Measurements from ENCODE around the gene C14orf119.

C14orf119 gene

DNA sequence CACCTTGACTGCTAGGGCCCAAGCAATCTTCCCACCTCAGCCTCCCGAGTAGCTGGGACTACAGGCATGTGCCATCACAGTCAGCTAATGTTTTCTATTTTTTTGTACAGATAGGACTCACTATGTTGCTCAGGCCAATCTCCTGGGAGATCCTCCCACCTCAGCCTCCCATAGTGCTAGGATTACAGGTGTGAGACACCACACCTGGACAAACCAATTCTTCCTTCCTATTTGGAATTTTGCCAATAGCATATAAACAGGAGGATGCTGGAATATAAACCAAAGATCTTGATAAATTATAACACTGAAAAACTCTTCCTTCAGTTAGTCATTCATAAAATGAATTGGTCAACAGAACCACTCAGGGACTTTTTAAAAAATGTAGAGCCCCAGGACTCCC, 8.7 kb upstream of the C14orf119 start:
- in situ Hi-C loops (cut with MboI; ENCODE audit: low sequenced_read_pairs) = no loop called here

DNA sequence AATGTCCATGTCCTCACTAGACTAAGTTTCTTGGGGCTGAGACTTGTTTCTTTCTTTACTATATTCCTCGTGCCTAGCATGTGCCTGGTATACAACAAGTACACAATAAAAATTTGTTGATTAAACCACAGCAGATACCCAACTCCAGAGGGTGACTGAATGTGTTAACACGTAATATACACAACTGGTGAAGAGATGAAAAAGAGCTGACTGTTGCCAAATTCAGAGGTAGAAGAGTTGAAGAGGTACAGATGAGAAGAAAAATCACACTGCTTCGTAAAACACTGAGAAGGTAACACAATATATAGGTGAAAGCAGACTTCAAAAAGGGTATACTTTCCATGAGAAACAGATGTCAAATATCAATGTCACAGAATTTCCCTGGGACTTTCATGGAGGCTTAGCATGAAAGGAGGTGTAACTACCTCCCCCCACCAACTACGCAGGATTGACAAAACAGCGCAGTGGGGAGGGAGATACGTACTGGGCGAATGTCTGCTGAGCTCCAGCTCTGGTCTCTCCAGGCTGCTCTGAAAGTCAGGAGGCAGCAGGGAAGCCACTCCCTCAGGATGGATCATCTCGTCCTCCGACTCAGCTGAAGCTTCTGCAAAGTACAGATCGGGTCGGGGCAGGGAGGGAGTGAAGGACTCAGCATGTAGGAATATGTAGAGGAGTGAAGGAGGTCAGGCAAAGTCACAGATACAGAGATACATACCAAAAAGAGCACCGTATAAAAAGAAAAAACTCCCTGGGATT, 5.6 kb upstream of the C14orf119 start:
- in situ Hi-C loops (cut with MboI; ENCODE audit: low sequenced_read_pairs) = no loop called here

DNA sequence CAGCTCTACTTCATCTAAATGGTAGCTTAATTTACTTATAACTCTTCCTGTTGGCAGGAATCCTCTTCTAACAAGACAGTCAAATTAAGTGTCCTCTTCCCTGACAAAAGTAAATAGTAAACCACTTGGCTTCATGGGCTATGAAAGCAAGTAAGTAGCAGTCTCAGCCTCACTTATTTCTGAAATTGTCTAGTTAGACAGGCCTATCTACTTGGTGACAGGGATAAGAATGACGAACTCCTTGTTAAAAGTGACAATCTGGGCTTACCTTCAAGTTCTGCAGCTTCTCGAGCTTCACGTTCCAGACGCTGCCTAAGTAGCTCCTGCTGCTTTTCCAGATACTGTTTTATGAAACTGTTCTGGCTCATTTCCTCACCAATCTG, 5.1 kb upstream of the C14orf119 start:
- in situ Hi-C loops (cut with MboI; ENCODE audit: low sequenced_read_pairs) = no loop called here

DNA sequence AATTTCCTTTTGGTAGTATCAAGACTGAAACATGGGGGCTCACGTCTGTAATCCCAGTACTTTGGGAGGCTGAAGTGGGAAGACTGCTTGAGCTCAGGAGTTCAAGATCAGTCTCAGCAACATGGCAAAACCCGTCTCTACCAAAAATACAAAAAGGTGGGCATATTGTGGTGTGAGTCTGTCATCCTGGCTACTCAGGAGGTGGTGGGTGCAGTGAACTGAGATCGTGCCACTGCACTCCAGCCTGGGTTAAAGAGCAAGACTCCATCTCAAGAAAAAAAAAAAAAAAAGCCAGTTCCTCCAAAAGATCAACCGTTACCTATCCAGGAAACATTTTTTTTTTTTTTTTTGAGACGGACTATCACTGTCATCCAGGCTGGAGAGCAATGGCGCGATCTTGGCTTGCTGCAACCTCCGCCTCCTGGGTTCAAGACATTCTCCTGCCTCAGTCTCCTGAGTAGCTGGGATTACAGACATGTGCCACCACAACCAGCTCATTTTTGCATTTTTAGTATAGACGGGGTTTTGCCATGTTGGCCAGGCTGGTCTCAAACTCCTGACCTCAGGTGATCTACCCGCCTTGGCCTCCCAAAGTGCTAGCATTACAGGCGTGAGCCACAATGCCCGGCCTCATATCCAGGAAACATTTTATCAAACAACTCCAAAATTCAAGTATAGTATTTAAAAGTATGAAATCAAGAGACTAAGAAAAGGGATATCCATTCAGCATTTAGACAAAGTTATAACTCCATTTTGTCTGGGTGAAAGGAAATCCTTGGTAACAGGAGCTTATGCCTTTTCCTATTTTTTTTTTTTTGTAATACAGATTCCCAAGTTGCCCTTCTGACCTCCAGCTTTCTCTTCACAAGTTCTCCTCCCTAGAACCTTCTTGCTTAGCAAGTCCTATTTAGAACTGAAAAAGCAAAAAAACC, 3.7 kb upstream of the C14orf119 start:
- in situ Hi-C loops (cut with MboI; ENCODE audit: low sequenced_read_pairs) = no loop called here

DNA sequence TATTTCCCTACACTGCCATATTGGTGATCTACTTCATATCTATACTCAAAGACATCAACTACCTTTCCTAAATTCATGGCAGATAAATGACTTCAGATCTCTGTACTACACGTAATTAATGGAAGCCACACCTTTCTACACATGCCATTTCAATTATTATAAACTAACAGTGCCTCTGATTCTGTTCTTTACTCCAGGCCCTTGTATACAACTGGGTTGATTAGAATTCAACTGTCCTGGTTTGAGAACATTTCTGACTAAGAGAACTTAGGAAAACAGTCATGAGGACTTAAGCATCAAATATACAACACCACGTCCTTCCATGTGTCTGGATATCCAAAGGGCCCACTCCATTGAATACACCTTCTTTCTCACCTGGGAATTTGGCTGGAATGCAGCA, 2.2 kb upstream of the C14orf119 start:
- in situ Hi-C loops (cut with MboI; ENCODE audit: low sequenced_read_pairs) = no loop called here

GRCh38 chr14:23093526-23093925, 1.8 kb upstream of the C14orf119 start:
- in situ Hi-C loops (cut with MboI; ENCODE audit: low sequenced_read_pairs) = no loop called here

DNA sequence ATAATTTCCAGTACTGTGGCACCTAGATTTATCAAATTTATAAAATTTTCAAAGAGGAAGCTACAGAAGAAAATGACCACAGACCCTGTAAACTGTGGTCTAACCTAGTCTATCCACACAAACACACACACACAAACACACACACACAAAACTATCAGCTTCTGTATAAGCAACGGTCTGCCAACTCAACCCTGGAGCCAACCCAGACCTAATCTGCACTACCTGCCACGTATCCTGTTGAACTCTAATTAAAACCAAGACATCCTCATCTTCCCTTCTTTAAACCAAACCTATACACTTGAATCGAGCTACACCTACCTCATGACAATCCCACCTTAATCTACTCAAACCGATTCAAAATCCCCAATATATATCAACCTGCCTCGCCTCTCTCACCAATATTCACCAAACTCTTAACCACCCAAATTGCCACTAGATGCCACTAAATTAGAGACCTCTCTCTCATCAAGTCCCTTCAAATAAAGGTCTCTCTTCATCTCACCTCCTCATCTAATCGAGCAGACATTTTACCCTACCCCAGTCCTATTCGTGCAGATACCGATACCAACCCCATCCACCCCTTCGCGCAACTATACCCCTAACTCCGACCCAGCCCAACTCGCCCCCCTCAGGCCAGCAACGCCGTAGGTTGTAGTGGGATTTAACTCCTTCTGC, 1.2 kb upstream of the C14orf119 start:
- in situ Hi-C loops (cut with MboI; ENCODE audit: low sequenced_read_pairs) = no loop called here

DNA sequence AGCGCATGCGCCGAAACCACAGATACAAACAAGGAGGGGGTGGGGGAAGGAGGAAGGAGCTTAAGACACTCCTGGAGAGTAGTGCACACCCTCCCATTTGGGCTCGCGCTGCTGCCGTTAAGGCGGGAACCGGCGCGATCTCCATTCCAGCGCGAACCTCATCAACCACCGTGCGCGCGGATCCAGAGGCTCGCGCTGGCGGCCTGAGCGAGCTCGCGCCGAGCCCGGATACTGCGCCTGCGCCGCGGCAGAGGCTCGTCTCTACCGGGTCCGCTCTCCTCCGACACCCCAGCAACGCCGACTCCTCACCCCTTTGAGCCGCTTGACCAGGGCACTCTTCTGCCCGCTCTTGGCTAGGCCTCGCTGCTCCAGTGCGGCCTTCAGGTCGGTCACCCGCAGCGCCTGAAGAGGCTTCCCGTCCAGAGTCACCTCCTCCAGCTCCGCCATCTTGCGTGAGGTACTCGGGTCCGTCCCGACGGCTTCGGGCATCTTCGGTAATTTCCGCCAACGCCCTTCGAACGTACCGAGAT, 574 bp upstream of the C14orf119 start, which contains the start of gene ACIN1:
Gene ACIN1, minus strand, starts transcription at position 471 of the 530 bp plus-strand sequence. Its CDS starts 24 bp downstream, at position 447.
- in situ Hi-C loops (cut with MboI; ENCODE audit: low sequenced_read_pairs) = no loop called here

DNA sequence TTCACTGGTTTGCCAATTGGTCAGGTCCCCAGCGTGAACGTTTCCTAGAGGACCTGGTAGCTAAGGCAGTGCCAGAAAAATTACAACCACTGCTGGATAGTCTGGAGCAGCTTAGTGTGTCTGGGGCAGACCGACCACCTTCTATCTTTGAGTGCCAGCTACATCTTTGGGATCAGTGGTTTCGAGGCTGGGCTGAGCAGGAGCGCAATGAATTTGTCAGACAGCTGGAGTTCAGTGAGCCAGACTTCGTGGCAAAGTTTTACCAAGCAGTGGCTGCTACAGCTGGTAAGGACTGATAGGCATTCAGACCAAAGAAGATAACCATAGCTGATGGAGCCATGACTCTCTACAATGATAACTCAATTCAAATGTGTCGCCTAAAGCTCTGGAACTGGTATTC, 2.5 kb downstream of the C14orf119 start:
- in situ Hi-C loops (cut with MboI; ENCODE audit: low sequenced_read_pairs) = no loop called here

GRCh38 chr14:23099212-23099861, 4.0 kb downstream of the C14orf119 start:
- in situ Hi-C loops (cut with MboI; ENCODE audit: low sequenced_read_pairs) = no loop called here

DNA sequence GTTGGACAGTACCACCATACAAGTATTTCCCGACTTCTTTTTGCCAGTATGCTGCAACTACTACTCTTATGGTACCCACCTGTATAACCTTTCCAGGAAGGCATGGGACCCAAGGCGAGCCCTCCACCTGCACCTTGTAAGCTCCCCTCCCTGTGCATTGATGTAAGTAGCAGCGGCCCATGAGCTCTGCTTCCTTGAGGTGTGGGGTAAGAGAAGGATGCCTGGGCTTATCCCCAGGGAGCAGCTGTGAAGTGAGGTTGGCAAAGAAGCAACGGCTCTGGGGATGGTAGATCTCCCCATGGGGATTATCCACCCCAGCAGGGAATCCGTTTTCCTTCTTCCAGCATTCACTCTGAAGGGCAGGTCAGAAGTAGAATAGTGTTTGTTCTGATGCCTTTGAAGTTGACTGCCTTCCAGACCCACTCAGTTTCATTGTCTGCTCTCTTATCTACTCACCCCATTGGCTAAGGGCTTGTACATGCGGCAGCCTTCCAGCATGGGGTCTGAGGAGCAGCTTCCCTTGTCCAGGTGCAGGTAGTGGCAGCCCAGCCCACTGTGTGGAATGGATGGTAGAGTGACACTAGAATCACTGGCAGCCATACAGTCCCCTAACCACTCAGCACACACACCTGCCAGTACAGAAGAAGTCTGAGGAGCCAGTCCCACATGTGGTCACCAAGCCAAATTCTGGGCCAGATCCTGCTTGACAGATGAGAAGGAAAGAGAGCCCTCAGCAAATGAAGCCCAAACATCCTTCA, 6.1 kb downstream of the C14orf119 start:
- in situ Hi-C loops (cut with MboI; ENCODE audit: low sequenced_read_pairs) = no loop called here

DNA sequence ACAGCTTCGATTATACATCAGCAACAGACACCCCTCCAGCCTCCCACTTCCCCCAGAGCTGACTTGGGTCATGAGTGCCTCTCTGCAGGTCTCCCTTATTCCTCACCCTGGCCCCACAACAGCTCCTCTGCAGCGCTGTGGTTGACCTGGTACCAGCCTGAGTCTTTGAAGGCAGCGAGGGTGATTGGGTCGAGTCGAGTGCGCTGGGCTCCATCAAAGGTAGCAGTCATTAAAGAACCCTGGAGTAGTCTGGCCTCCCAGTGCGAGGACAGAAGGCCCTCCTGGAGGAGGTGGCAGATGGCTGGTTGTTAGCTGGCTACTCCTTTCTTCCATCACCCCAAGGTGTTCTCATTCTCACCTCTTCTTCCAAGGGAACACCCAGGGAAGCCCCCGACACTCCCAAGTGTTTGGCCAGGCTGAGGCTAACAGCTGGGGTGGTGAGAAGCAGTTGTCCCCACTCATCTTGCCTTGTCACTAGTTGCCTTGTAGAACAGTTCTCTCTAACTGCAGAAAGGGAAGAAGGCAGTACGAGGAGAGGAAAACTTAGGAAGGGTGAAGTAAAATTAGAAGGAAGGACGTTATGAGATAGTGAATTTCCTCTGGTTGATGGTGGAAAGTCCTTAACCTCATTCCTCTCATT, 6.8 kb downstream of the C14orf119 start:
- in situ Hi-C loops (cut with MboI; ENCODE audit: low sequenced_read_pairs) = no loop called here

DNA sequence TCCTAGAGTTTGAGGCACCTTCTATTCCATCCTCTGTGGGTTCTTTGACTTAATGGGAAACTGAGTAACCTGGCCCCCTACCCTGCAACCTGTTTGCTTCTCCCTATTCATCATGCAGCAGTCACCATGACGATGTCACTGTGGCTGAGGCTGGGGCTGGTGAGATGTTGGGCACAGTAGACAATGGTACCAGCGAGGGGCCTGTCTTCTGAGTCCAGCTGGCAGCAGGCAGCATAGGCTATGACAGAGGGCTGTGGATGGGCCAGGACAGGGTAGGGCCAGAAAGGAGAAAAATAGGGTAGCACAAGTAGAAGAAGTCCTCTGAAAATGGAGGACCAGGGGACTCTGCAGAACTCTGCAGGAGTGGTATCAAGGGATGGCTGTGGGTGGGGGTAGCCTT, 7.5 kb downstream of the C14orf119 start:
- in situ Hi-C loops (cut with MboI; ENCODE audit: low sequenced_read_pairs) = no loop called here

DNA sequence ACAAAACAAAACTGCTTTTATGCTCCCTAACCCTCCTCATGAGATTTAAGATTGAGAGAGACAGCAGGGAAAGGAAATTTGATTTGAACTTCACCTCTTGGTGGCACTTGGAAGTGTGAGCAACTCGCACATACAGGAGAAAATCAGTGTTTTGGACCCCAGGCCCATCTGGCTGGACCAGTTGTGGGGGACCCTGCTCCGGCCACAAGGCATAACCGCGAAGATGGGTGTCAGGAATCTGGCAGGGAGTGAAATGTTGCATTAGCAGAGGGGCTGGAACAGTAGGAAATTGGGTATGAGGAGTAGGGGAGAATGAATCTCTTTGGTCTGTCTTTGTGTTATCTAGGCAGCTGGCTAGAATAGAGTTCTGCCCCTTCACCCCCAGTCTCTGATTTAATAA, 8.3 kb downstream of the C14orf119 start:
- in situ Hi-C loops (cut with MboI; ENCODE audit: low sequenced_read_pairs) = no loop called here

GRCh38 chr14:23104070-23104590, 8.8 kb downstream of the C14orf119 start:
- in situ Hi-C loops (cut with MboI; ENCODE audit: low sequenced_read_pairs) = no loop called here

GRCh38 chr14:23104591-23105347, 9.5 kb downstream of the C14orf119 start, which contains the start of gene CIROP:
Gene CIROP (minus strand): TSS chr14:23104989. CDS start chr14:23104920, 69 bp downstream.
- in situ Hi-C loops (cut with MboI; ENCODE audit: low sequenced_read_pairs) = no loop called here

GRCh38 chr14:23105348-23105824, 10.1 kb downstream of the C14orf119 start:
- in situ Hi-C loops (cut with MboI; ENCODE audit: low sequenced_read_pairs) = no loop called here

- in situ Hi-C loops (cut with MboI; ENCODE audit: low sequenced_read_pairs) = no loop called here
Measured at GRCh38 chr14:23106747-23107045, 11.4 kb downstream of the C14orf119 start.
